K562 (cell line): ENCODE results near the gene CLTA. TPM values are rescaled to one million over a fixed set of nuclear protein-coding genes. Genes with fewer than 3 reads are reported as not detected.

Experiments used
- ATAC-seq: fragments of 200-7000 bp; cut with Tn5 transposase; 3 replicates; pipeline ENCODE4 v1.9.1; 2020; ENCODE audit warnings: moderate library complexity
- BruUV-seq: library from RNA; stranded (reverse); fragments of 400-500 nt; replicated peaks from 2 replicates; lab custom pipeline; 2021; lab: Mats Ljungman, UMichigan
- CTCF ChIA-PET: fragments of 300-600 bp; formaldehyde crosslinking; extraction: SDS; loops from one replicate; lab custom pipeline; 2021; ENCODE audit warnings: low intra/inter-chr PET ratio; lab: Yijun Ruan, JAX
- POLR2A ChIA-PET: fragments of 300-600, 350-650 bp; sonication (Branson Sonifier 250); formaldehyde crosslinking; extraction: SDS; loops from one replicate; lab custom pipeline; 2021; ENCODE audit warnings: antibody characterized with exemption, inconsistent platforms; lab: Yijun Ruan, JAX
- DNase-seq, 4 experiments: peaks; one replicate each; pipeline versions ENCODE4 v3.0.0 to v3.0.0-alpha.2; 2011 to 2018; ENCODE audit warnings: low spot score in 3 of 4, mixed read lengths in 3 of 4; ENCODE audit errors: extremely low read depth in 1 of 4
- FAIRE-seq: peaks from 2 replicates; lab custom pipeline; 2011; peaks lifted over from hg19 to GRCh38; lab: Jason Lieb, UNC
- H2AFZ ChIP-seq: 2 replicates; pipeline ENCODE4 v1.6.0; 2011; ENCODE audit warnings: low read depth, low read length, control low read depth, inconsistent platforms
- H3K27ac ChIP-seq: fragments of 200-600 bp; 3 replicates; pipeline ENCODE4 v1.8.0; 2011; ENCODE audit warnings: low read depth, mild to moderate bottlenecking, control low read depth, inconsistent platforms, low read length, moderate library complexity, mixed read lengths; ENCODE audit errors: extremely low read depth
- H3K27me3 ChIP-seq, 2 experiments: fragments of 300-600 bp in 1 of 2; 2 replicates in 1 of 2; 3 replicates in 1 of 2; pipeline versions ENCODE4 v1.6.0 to v1.8.0; 2011; ENCODE audit warnings: inconsistent platforms in 2 of 2, low read length in 2 of 2, mild to moderate bottlenecking in 1 of 2, mixed read lengths in 1 of 2, moderate library complexity in 1 of 2; ENCODE audit not compliant: control insufficient read depth in 2 of 2, insufficient read depth in 2 of 2
- H3K36me3 ChIP-seq: fragments of 300-600 bp; 3 replicates; pipeline ENCODE4 v1.8.0; 2011; ENCODE audit warnings: mild to moderate bottlenecking, low read length, inconsistent platforms; ENCODE audit not compliant: control insufficient read depth, insufficient read depth
- H3K4me1 ChIP-seq, 2 experiments: fragments of 200-600 bp in 1 of 2; replicated peaks in 1 of 2; 2 replicates in 1 of 2; 3 replicates in 1 of 2; pipeline versions ENCODE4 v1.5.1 to v1.8.0; 2011; ENCODE audit warnings: inconsistent platforms in 2 of 2, low read length in 2 of 2, mild to moderate bottlenecking in 1 of 2, mixed read lengths in 1 of 2, moderate library complexity in 1 of 2; ENCODE audit not compliant: control insufficient read depth in 2 of 2, insufficient read depth in 2 of 2
- H3K4me2 ChIP-seq: 2 replicates; pipeline ENCODE4 v1.6.1; 2011; ENCODE audit warnings: low read length, control low read depth, inconsistent platforms, mixed read lengths; ENCODE audit not compliant: insufficient read depth
- H3K4me3 ChIP-seq: fragments of 200-600 bp; sonication (generic), shearing (Covaris generic); 2 replicates; pipeline ENCODE4 v1.5.1; 2016; ENCODE audit warnings: control low read depth, inconsistent platforms
- H3K79me2 ChIP-seq: fragments of 200-600 bp; 3 replicates; pipeline ENCODE4 v1.8.0; 2011; ENCODE audit warnings: low read length, inconsistent platforms; ENCODE audit not compliant: control insufficient read depth, insufficient read depth
- H3K9ac ChIP-seq, 2 experiments: 2 replicates each; pipeline versions ENCODE4 v1.6.0 to v1.6.1; 2011; ENCODE audit warnings: low read depth in 2 of 2, low read length in 2 of 2, control low read depth in 1 of 2, inconsistent platforms in 1 of 2, mild to moderate bottlenecking in 1 of 2, mixed read lengths in 1 of 2; ENCODE audit not compliant: insufficient read depth in 1 of 2
- H3K9me1 ChIP-seq: one replicate; pipeline ENCODE4 v1.6.0; 2011; ENCODE audit warnings: inconsistent platforms, mild to moderate bottlenecking, low read length, moderate library complexity; ENCODE audit not compliant: control insufficient read depth, insufficient read depth
- H3K9me3 ChIP-seq: replicated peaks from 2 replicates; pipeline ENCODE4 v1.5.1; 2011; ENCODE audit warnings: low read depth, low read length, inconsistent platforms; ENCODE audit not compliant: control insufficient read depth, insufficient read depth
- H4K20me1 ChIP-seq: replicated peaks from 2 replicates; pipeline ENCODE4 v1.6.1; 2011; ENCODE audit warnings: low read length, inconsistent platforms, mixed read lengths; ENCODE audit not compliant: control insufficient read depth, insufficient read depth
- BCOR ChIP-seq: fragments of 450-650 bp; IDR thresholded peaks from 2 replicates; pipeline ENCODE4 v1.6.1; 2016
- PTTG1 ChIP-seq: fragments of 450-650 bp; IDR thresholded peaks from 2 replicates; pipeline ENCODE4 v1.6.1; 2016; ENCODE audit warnings: low read depth, mild to moderate bottlenecking, missing genetic modification characterization, missing compliant biosample characterization
- RBM25 ChIP-seq: fragments of 200-400 bp; formaldehyde crosslinking; IDR thresholded peaks from 2 replicates; pipeline ENCODE4 v1.6.1; 2018; ENCODE audit warnings: low read length, low read depth, moderate library complexity; ENCODE audit not compliant: severe bottlenecking
- U2AF1 ChIP-seq: fragments of 200-400 bp; formaldehyde crosslinking; optimal IDR thresholded peaks from 2 replicates; pipeline ENCODE3; 2017; ENCODE audit warnings: mild to moderate bottlenecking, low read depth, low read length, moderate library complexity
- WGBS: fragments of 100-300 bp; shearing (Covaris generic); methylation state at CpG from one replicate; pipeline ENCODE4 v1.1.6; 2016; ENCODE audit warnings: low coverage, mixed read lengths; ENCODE audit not compliant: insufficient coverage; ENCODE audit errors: missing lambda C conversion rate; 5-methylcytosine and 5-hydroxymethylcytosine counted together
- in situ Hi-C: fragments of 300-500 bp; cut with MboI; formaldehyde crosslinking; loops from 4 replicates; pipeline ENCODE4 v1.15.0; 2018; ENCODE audit warnings: inconsistent platforms, mixed read lengths
- intact Hi-C: fragments of 100-400 bp; cut with micrococcal nuclease; formaldehyde crosslinking; loops from 2 replicates; pipeline ENCODE4 v1.14.2; 2022
- polyA plus RNA-seq, 8 experiments: library from polyadenylated mRNA; depleted of rRNA in 4 of 8; stranded (reverse) in 5 of 8; unstranded in 3 of 8; fragments of >200 nt; fragmentation: Nextera tagmentation in 2 of 8; fragmentation: Illumina TruSeq in 1 of 8; extraction: Ambion mirVana in 2 of 8; extraction: Trizol in 1 of 8; gene quantifications; 2 replicates each; pipeline versions ENCODE4 v1.2.1 to v1.2.3, GENCODE V29; 2011 to 2014; ENCODE audit warnings: inconsistent platforms in 1 of 8, missing spikeins in 1 of 8
- total RNA-seq, 7 experiments: library from RNA; depleted of rRNA in 6 of 7; stranded (reverse); fragments of >200 nt in 6 of 7; fragmentation: Illumina TruSeq in 2 of 7; extraction: Trizol in 2 of 7; gene quantifications; 2 replicates each; pipeline versions ENCODE4 v1.2.1 to v1.2.3, GENCODE V29; 2011 to 2021; ENCODE audit warnings: low replicate concordance in 1 of 7

CLTA gene
- total and polyA plus RNA-seq, 9 of the 15 experiments (the other 6 are each of a cell fraction or from before 2014, with no cell fraction given): 37.8 to 219 (median 144) TPM

GRCh38 chr9:36151316-36152210 lies 39.2 kb upstream of the CLTA start:
- peak overlapping the region in 1 of 2 experiments; percentile 52; a peak in 2 of 4 replicates for H3K9ac ChIP-seq
- H3K4me1 ChIP-seq: peaks cover 0 to 15% of the 10 kb centered on the region in 2 experiments; a peak in 3 of 5 replicates
- 62% methylated on average over 13 of the region's 14 CpGs for WGBS
- no peak overlapping the region for H3K4me2 ChIP-seq
- ChIA-PET POLR2A (interaction anchor here (0.5 kb wide), 1 partner anchor 17 kb away, joined by 3 read pairs; no protein-coding TSS in a partner anchor), CTCF (no interaction called here)
- H3K27ac ChIP-seq: no peak overlapping the region
- no peaks in the 10 kb centered on the region for H3K27me3 ChIP-seq
- BruUV-seq: no TSS peak
- no peak for DNase-seq
- H3K9me1 ChIP-seq: no peaks in the 10 kb centered on the region
- intact Hi-C loops (no loop called here), in situ Hi-C loops (no loop called here)
- ATAC-seq: no peak
- H3K79me2 ChIP-seq: no peaks in the 10 kb centered on the region
- H3K9me3 ChIP-seq: 0 out of 2 replicates have a peak, but pooled peaks cover 1% of the 10 kb centered on the region
- no peak overlapping the region for H3K4me3 ChIP-seq
- no peaks in the 10 kb centered on the region for H3K36me3 ChIP-seq
- no peak overlapping the region for H2AFZ ChIP-seq
- TF ChIP-seq PTTG1 (tag): no peak
- H4K20me1 ChIP-seq: no peaks in the 10 kb centered on the region
- no peak for FAIRE-seq

DNA sequence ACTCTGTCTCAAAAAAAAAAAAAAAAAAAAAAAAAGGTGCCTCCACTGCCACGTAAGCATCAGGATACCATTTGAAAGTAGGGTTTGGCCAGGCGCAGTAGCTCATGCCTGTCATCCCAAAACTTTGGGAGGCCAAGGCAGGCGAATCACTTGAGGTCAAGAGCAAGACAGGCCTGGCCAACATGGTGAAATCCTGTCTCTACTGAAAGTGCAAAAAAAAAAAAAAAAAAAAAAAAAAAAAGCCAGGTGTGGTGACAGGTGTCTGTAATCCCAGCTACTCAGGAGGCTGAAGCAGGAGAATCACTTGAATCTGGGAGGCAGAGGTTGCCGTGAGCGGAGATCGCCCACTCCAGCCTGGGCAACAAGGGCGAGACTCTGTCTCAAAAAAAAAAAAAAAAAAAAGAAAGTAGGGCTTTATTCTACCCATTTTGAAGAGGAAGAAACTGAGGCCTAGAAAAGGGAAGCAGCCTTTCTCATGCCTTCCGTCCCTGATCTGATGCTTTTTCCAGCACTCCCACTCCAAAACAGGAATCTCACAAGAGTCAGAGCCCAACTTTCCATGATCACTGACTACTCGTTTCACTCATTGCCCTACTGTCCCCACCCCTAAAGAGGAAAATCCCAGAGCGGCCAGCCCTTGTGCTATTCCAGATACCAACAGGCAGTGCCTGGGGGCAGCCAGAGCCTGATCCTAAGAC lies 37.8 kb upstream of the CLTA start:
- FAIRE-seq: no peak
- peak; percentile 61 for TF ChIP-seq BCOR
- peak; percentile 88 for TF ChIP-seq RBM25
- TF ChIP-seq U2AF1: no peak
- TF ChIP-seq, all 486 proteins: peak for 2
- DNase-seq (no peak), ATAC-seq (no peak)
- H4K20me1 ChIP-seq: no peaks in the 10 kb centered on the region
- H2AFZ ChIP-seq: no peak overlapping the region
- H3K4me3 ChIP-seq: no peak overlapping the region
- H3K4me1 ChIP-seq: peaks cover 0 to 11% of the 10 kb centered on the region in 2 experiments; a peak in 3 of 5 replicates
- no peak overlapping the region for H3K4me2 ChIP-seq
- CTCF ChIA-PET: no interaction called here
- H3K9me3 ChIP-seq: 0 out of 2 replicates have a peak, but pooled peaks cover 1% of the 10 kb centered on the region
- WGBS: 80% methylated on average over 3 of the region's 10 CpGs
- POLR2A ChIA-PET: no interaction called here
- H3K36me3 ChIP-seq: no peaks in the 10 kb centered on the region
- H3K9ac ChIP-seq: no peak overlapping the region
- in situ Hi-C loops: no loop called here
- no peaks in the 10 kb centered on the region for H3K27me3 ChIP-seq
- H3K79me2 ChIP-seq: no peaks in the 10 kb centered on the region
- H3K27ac ChIP-seq: no peak overlapping the region
- BruUV-seq: no TSS peak
- no peaks in the 10 kb centered on the region for H3K9me1 ChIP-seq
- intact Hi-C loops: no loop called here
